ENCODE measurements around the gene PELO.
"Not testable (repeated sequence)": the region's sequence is repeated elsewhere in the genome, so short reads cannot be mapped to it uniquely, and the experiment has no call there.

PELO gene

GRCh38 chr5:52787600-52788504, at the start of gene PELO, which contains the start of gene ITGA1:
PELO (plus strand) TSS chr5:52787916; CDS start chr5:52800395, 12,479 bp downstream.
ITGA1 (plus strand) TSS chr5:52787916; CDS start chr5:52788354, 438 bp downstream.
- H3K4me1 ChIP-seq (ENCODE audit: control insufficient read depth, low read depth, low read length): peaks cover 9% of the 10 kb centered on the region
- no peaks in the 10 kb centered on the region for H3K36me3 ChIP-seq (ENCODE audit: control insufficient read depth, low read depth, low read length)
- no peaks in the 10 kb centered on the region for H3K9me3 ChIP-seq (ENCODE audit: control insufficient read depth, low read depth, low read length)
- H3K4me3 ChIP-seq (ENCODE audit: low read length): peak within 1 kb of the TSS; percentile 94
- H3K27ac ChIP-seq (ENCODE audit: low read length): no peak within 1 kb of the TSS
- H3K27me3 ChIP-seq (ENCODE audit: control insufficient read depth, insufficient read depth, low read length): peaks cover 29% of the 10 kb centered on the region
- peak within 1 kb of the TSS; percentile 45 for H3K9ac ChIP-seq (ENCODE audit: low read length)

DNA sequence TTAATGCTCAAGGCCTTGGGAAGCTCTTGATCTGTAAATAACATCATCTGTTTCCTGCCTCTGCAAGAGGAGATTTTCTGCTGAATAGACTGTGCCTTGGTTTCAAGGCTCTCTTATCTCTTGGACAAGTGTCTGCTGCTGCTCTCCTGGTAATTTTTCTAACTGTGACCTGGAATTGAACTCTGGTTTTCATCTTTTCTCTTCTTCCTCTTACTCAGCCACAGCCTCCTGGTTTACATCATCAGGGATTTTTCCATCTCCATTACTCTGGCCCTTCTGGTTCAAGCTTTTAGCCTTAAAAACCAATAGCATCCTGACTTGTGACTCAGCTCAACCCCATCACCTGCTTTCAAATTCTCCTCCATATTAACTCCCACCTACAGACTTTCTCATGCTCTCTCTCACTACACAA, 49.6 kb upstream of the PELO start:
- Histone ChIP-seq H3K4me3 (ENCODE audit: low read length) (no peak overlapping the region), H3K9me3 (ENCODE audit: control insufficient read depth, low read depth, low read length) (no peaks in the 10 kb centered on the region), H3K4me1 (ENCODE audit: control insufficient read depth, low read depth, low read length) (no peaks in the 10 kb centered on the region), H3K9ac (ENCODE audit: low read length) (no peak overlapping the region), H3K27ac (ENCODE audit: low read length) (no peak overlapping the region), H3K36me3 (ENCODE audit: control insufficient read depth, low read depth, low read length) (no peaks in the 10 kb centered on the region), H3K27me3 (ENCODE audit: control insufficient read depth, insufficient read depth, low read length) (no peaks in the 10 kb centered on the region)

DNA sequence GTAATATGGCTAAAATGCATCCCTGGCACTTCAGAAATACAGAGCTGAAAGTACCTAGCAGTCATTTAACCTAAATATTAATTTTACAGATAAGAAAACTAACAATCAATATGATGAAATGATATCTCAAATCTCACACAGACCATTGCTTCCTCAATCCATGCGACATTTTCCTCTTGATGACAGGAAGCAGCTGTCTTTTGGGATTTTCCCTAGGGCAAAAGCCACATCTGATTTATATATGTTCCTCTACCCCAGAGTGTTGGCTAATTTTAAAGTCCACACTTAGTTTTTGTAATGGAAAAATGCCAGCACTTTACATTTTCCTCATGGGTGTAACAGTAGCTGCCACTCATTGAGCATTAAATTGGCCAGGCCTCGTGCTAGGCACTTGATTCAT, 47.7 kb upstream of the PELO start:
- Histone ChIP-seq H3K9ac (ENCODE audit: low read length) (no peak overlapping the region), H3K4me3 (ENCODE audit: low read length) (no peak overlapping the region)

GRCh38 chr5:52743012-52743411, 44.7 kb upstream of the PELO start:
- no peaks in the 10 kb centered on the region for H3K9me3 ChIP-seq (ENCODE audit: control insufficient read depth, low read depth, low read length)
- no peaks in the 10 kb centered on the region for H3K36me3 ChIP-seq (ENCODE audit: control insufficient read depth, low read depth, low read length)
- no peaks in the 10 kb centered on the region for H3K4me1 ChIP-seq (ENCODE audit: control insufficient read depth, low read depth, low read length)
- no peak overlapping the region for H3K4me3 ChIP-seq (ENCODE audit: low read length)
- no peak overlapping the region for H3K27ac ChIP-seq (ENCODE audit: low read length)
- H3K9ac ChIP-seq (ENCODE audit: low read length): no peak overlapping the region
- no peaks in the 10 kb centered on the region for H3K27me3 ChIP-seq (ENCODE audit: control insufficient read depth, insufficient read depth, low read length)

More for the DNA sequence above, 47.7 kb upstream of the PELO start:
- no peaks in the 10 kb centered on the region for H3K27me3 ChIP-seq (ENCODE audit: control insufficient read depth, insufficient read depth, low read length)
- H3K36me3 ChIP-seq (ENCODE audit: control insufficient read depth, low read depth, low read length): no peaks in the 10 kb centered on the region
- no peaks in the 10 kb centered on the region for H3K9me3 ChIP-seq (ENCODE audit: control insufficient read depth, low read depth, low read length)
- no peaks in the 10 kb centered on the region for H3K4me1 ChIP-seq (ENCODE audit: control insufficient read depth, low read depth, low read length)
- no peak overlapping the region for H3K27ac ChIP-seq (ENCODE audit: low read length)

DNA sequence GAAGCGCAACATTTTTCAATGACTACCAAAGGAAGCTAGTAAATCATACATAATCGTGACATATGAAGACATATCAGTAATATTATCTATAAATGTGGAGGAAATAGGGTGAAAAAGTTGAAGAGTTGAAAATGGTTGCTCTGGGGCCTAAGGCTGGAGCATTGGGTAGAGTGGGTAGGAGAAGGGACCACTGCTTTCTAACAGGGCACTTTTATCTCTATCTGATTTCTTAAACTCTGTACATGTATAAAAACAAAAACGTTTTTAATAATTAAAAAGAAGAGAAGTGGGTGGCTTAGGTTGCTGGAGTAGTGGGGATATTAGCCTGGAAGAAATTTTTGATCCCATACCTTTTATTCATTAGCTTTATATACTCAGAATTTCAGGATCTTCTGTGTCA, 44.2 kb upstream of the PELO start:
- Histone ChIP-seq H3K9ac (ENCODE audit: low read length) (no peak overlapping the region), H3K4me1 (ENCODE audit: control insufficient read depth, low read depth, low read length) (no peaks in the 10 kb centered on the region), H3K4me3 (ENCODE audit: low read length) (no peak overlapping the region), H3K9me3 (ENCODE audit: control insufficient read depth, low read depth, low read length) (no peaks in the 10 kb centered on the region), H3K27me3 (ENCODE audit: control insufficient read depth, insufficient read depth, low read length) (no peaks in the 10 kb centered on the region), H3K27ac (ENCODE audit: low read length) (no peak overlapping the region), H3K36me3 (ENCODE audit: control insufficient read depth, low read depth, low read length) (no peaks in the 10 kb centered on the region)

- Histone ChIP-seq H3K36me3 (ENCODE audit: control insufficient read depth, low read depth, low read length) (no peaks in the 10 kb centered on the region), H3K27ac (ENCODE audit: low read length) (no peak overlapping the region), H3K9me3 (ENCODE audit: control insufficient read depth, low read depth, low read length) (no peaks in the 10 kb centered on the region), H3K4me3 (ENCODE audit: low read length) (no peak overlapping the region), H3K9ac (ENCODE audit: low read length) (no peak overlapping the region), H3K4me1 (ENCODE audit: control insufficient read depth, low read depth, low read length) (no peaks in the 10 kb centered on the region), H3K27me3 (ENCODE audit: control insufficient read depth, insufficient read depth, low read length) (no peaks in the 10 kb centered on the region)
Observed at GRCh38 chr5:52743970-52744369, 43.7 kb upstream of the PELO start.

DNA sequence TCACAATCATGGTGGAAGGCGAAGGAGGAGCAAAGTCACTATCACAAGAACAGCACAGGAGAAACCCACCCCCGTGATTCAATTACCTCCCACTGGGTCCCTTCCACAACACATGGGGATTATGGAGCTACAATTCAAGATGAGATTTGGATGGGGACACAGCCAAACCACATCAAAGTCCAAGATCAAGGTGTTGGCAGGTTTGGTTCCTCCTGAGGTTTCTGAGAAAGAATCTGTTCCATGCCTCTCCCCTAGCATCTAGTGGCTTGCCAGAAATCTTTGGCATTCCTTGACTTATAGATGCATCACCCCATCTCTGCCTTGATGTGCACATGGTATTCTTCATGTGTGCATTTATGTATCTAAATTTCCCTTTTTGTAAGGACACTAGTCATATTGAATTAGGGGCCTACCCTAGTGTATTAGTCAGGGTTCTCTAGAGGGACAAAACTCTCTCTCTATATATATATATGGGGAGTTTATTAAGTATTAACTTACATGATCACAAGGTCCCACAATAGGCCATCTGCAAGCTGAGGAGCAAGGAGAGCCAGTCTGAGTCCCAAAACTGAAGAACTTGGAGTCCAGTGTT, 42.8 kb upstream of the PELO start:
- not testable (repeated sequence) for H3K9me3 ChIP-seq (ENCODE audit: control insufficient read depth, low read depth, low read length); H3K27ac ChIP-seq (ENCODE audit: low read length); H3K27me3 ChIP-seq (ENCODE audit: control insufficient read depth, insufficient read depth, low read length); H3K4me3 ChIP-seq (ENCODE audit: low read length); H3K9ac ChIP-seq (ENCODE audit: low read length); H3K4me1 ChIP-seq (ENCODE audit: control insufficient read depth, low read depth, low read length); H3K36me3 ChIP-seq (ENCODE audit: control insufficient read depth, low read depth, low read length)

- peaks cover 5% of the 10 kb centered on the region for H3K4me1 ChIP-seq (ENCODE audit: control insufficient read depth, low read depth, low read length)
- no peaks in the 10 kb centered on the region for H3K36me3 ChIP-seq (ENCODE audit: control insufficient read depth, low read depth, low read length)
- H3K27me3 ChIP-seq (ENCODE audit: control insufficient read depth, insufficient read depth, low read length): no peaks in the 10 kb centered on the region
- no peak overlapping the region for H3K9ac ChIP-seq (ENCODE audit: low read length)
- no peak overlapping the region for H3K4me3 ChIP-seq (ENCODE audit: low read length)
- H3K9me3 ChIP-seq (ENCODE audit: control insufficient read depth, low read depth, low read length): no peaks in the 10 kb centered on the region
- H3K27ac ChIP-seq (ENCODE audit: low read length): no peak overlapping the region
Observed at GRCh38 chr5:52746539-52746938, 41.2 kb upstream of the PELO start.

- H3K9me3 ChIP-seq (ENCODE audit: control insufficient read depth, low read depth, low read length): no peaks in the 10 kb centered on the region
- no peaks in the 10 kb centered on the region for H3K36me3 ChIP-seq (ENCODE audit: control insufficient read depth, low read depth, low read length)
- no peaks in the 10 kb centered on the region for H3K27me3 ChIP-seq (ENCODE audit: control insufficient read depth, insufficient read depth, low read length)
- no peak overlapping the region for H3K4me3 ChIP-seq (ENCODE audit: low read length)
- H3K27ac ChIP-seq (ENCODE audit: low read length): no peak overlapping the region
- peaks cover 5% of the 10 kb centered on the region for H3K4me1 ChIP-seq (ENCODE audit: control insufficient read depth, low read depth, low read length)
- no peak overlapping the region for H3K9ac ChIP-seq (ENCODE audit: low read length)
Observed at GRCh38 chr5:52748590-52748989, 39.1 kb upstream of the PELO start.

GRCh38 chr5:52749666-52750065, 38.0 kb upstream of the PELO start:
- no peak overlapping the region for H3K27ac ChIP-seq (ENCODE audit: low read length)
- no peak overlapping the region for H3K4me3 ChIP-seq (ENCODE audit: low read length)
- no peaks in the 10 kb centered on the region for H3K36me3 ChIP-seq (ENCODE audit: control insufficient read depth, low read depth, low read length)
- H3K4me1 ChIP-seq (ENCODE audit: control insufficient read depth, low read depth, low read length): peaks cover 5% of the 10 kb centered on the region
- H3K9me3 ChIP-seq (ENCODE audit: control insufficient read depth, low read depth, low read length): no peaks in the 10 kb centered on the region
- no peaks in the 10 kb centered on the region for H3K27me3 ChIP-seq (ENCODE audit: control insufficient read depth, insufficient read depth, low read length)
- no peak overlapping the region for H3K9ac ChIP-seq (ENCODE audit: low read length)

DNA sequence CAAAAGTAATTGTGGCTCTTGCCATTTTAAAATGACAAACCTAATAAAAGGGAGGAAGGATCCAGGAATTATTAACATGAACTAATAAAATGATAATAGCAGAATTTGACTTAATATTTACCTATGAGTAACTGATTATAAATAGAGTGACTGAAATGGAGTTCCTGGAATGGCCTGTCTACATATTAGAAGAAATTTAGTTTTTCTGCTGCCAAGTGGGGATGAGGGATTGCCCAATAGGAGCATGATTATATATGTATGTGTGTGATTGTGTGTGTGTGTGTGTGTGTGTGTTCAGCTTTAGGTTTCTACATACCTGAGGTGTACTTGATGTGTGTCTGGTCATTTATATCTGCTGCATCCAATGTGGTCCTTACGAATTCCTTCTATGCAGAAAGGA, 36.6 kb upstream of the PELO start:
- peaks cover 5% of the 10 kb centered on the region for H3K4me1 ChIP-seq (ENCODE audit: control insufficient read depth, low read depth, low read length)
- H3K36me3 ChIP-seq (ENCODE audit: control insufficient read depth, low read depth, low read length): no peaks in the 10 kb centered on the region
- H3K9me3 ChIP-seq (ENCODE audit: control insufficient read depth, low read depth, low read length): no peaks in the 10 kb centered on the region
- no peak overlapping the region for H3K27ac ChIP-seq (ENCODE audit: low read length)
- no peak overlapping the region for H3K4me3 ChIP-seq (ENCODE audit: low read length)
- H3K27me3 ChIP-seq (ENCODE audit: control insufficient read depth, insufficient read depth, low read length): no peaks in the 10 kb centered on the region
- no peak overlapping the region for H3K9ac ChIP-seq (ENCODE audit: low read length)

- H3K36me3 ChIP-seq (ENCODE audit: control insufficient read depth, low read depth, low read length): no peaks in the 10 kb centered on the region
- no peaks in the 10 kb centered on the region for H3K27me3 ChIP-seq (ENCODE audit: control insufficient read depth, insufficient read depth, low read length)
- H3K4me3 ChIP-seq (ENCODE audit: low read length): no peak overlapping the region
- H3K27ac ChIP-seq (ENCODE audit: low read length): no peak overlapping the region
- no peaks in the 10 kb centered on the region for H3K9me3 ChIP-seq (ENCODE audit: control insufficient read depth, low read depth, low read length)
- H3K4me1 ChIP-seq (ENCODE audit: control insufficient read depth, low read depth, low read length): peaks cover 5% of the 10 kb centered on the region
- H3K9ac ChIP-seq (ENCODE audit: low read length): no peak overlapping the region
Observed at GRCh38 chr5:52754051-52754450, 33.7 kb upstream of the PELO start.
